ENCODE measurements around the gene TUT1. TPM values are rescaled to one million over a fixed set of nuclear protein-coding genes. Genes with fewer than 3 reads are reported as not detected.
A peak's percentile ranks its signal among the peaks of the same experiment; 100 is the strongest.

TUT1 gene
- polyA plus RNA-seq, 1 donor, result 18.7 TPM

- DNase-seq, result peak in 1 of 2 donors; percentile 70
- H3K9me3 ChIP-seq (ENCODE audit: control insufficient read depth, low read depth, low read length), result no peaks in the 10 kb centered on the region
- no peak overlapping the region for H3K4me3 ChIP-seq (ENCODE audit: low read length)
- peaks cover 62% of the 10 kb centered on the region for H3K4me1 ChIP-seq (ENCODE audit: control insufficient read depth, insufficient read depth, low read length)
- no peaks in the 10 kb centered on the region for H3K27me3 ChIP-seq (ENCODE audit: control insufficient read depth, insufficient read depth, low read length)
- peak overlapping the region; percentile 63 for H3K27ac ChIP-seq (ENCODE audit: low read length)
- WGBS (ENCODE audit: insufficient coverage, low lambda C conversion rate), result no CpG with 5 or more reads among the region's 13 CpGs
- peaks cover 41% of the 10 kb centered on the region for H3K36me3 ChIP-seq (ENCODE audit: control insufficient read depth, insufficient read depth, low read length)
These were observed 51.9 kb downstream of the TUT1 start for GRCh38 chr11:62539238-62539925.

- no CpG with 5 or more reads among the region's 19 CpGs for WGBS (ENCODE audit: insufficient coverage, low lambda C conversion rate)
- no peak for DNase-seq
- Histone ChIP-seq H3K27me3 (ENCODE audit: control insufficient read depth, insufficient read depth, low read length) (no peaks in the 10 kb centered on the region), H3K36me3 (ENCODE audit: control insufficient read depth, insufficient read depth, low read length) (peaks cover 48% of the 10 kb centered on the region), H3K4me1 (ENCODE audit: control insufficient read depth, insufficient read depth, low read length) (peaks cover 56% of the 10 kb centered on the region), H3K9me3 (ENCODE audit: control insufficient read depth, low read depth, low read length) (peaks cover under 1% of the 10 kb centered on the region), H3K27ac (ENCODE audit: low read length) (peak overlapping the region; percentile 51), H3K4me3 (ENCODE audit: low read length) (no peak overlapping the region)
These were observed 52.7 kb downstream of the TUT1 start for GRCh38 chr11:62538470-62539237.

DNA sequence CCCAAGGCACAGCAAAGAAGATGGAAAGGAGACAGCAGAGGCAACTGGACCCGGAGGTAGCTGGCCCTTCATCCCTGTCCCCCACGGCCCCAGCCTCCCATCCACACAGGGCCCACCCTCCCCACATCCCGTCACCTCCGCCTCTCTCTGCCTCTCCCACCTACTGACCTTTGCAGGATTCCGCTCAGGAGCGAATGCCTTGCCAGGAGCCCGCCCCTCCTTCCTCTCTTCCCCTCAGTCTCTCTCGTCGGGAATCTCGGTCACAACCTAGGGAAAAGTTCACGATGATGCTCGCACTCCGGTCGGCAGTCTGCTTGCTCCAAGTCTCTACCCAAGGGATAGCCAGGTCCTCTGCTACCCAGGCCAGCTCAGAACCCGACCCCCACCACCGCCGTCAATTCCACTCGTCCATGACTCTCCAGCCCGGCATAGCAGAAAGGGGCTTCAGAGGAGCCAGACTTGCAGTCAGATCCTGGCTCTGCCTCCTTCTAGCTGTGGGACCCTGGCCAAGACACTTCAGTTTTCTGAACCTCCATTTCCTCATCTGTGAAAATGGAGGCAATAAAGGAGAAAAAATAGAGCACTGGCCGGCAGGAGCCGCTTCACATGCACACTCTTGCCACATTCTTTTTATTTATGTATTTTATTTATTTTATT is 54.9 kb downstream of the TUT1 start:
- H3K9me3 ChIP-seq (ENCODE audit: control insufficient read depth, low read depth, low read length), result peaks cover 4% of the 10 kb centered on the region
- H3K27me3 ChIP-seq (ENCODE audit: control insufficient read depth, insufficient read depth, low read length), result no peaks in the 10 kb centered on the region
- WGBS (ENCODE audit: insufficient coverage, low lambda C conversion rate), result no CpG with 5 or more reads among the region's 21 CpGs
- H3K36me3 ChIP-seq (ENCODE audit: control insufficient read depth, insufficient read depth, low read length), result peaks cover 68% of the 10 kb centered on the region
- H3K4me3 ChIP-seq (ENCODE audit: low read length), result no peak overlapping the region
- no peak for DNase-seq
- H3K4me1 ChIP-seq (ENCODE audit: control insufficient read depth, insufficient read depth, low read length), result peaks cover 34% of the 10 kb centered on the region
- H3K27ac ChIP-seq (ENCODE audit: low read length), result no peak overlapping the region

DNA sequence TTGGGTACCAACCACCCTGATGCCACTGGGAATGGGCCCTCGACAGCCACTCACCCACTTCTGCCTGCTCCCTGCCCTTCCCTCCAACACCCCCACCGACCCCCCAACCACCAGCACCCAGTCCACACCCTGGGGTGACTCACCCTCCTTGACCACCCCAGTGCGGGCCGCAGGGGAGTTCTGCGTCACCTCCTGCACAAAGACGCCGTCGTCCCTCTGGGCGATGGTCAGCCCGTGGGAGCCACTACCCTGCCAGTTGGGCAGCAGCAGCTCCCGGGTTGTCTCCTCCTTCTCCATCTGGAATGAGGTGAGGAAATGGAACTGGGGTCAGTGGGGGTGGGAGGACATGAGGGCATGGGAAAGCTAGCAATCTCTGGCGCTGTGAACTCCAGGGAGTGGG is 55.5 kb downstream of the TUT1 start:
- H3K27ac ChIP-seq (ENCODE audit: low read length), result no peak overlapping the region
- WGBS (ENCODE audit: insufficient coverage, low lambda C conversion rate), result no CpG with 5 or more reads among the region's 12 CpGs
- no peaks in the 10 kb centered on the region for H3K27me3 ChIP-seq (ENCODE audit: control insufficient read depth, insufficient read depth, low read length)
- peaks cover 70% of the 10 kb centered on the region for H3K36me3 ChIP-seq (ENCODE audit: control insufficient read depth, insufficient read depth, low read length)
- peaks cover 4% of the 10 kb centered on the region for H3K9me3 ChIP-seq (ENCODE audit: control insufficient read depth, low read depth, low read length)
- H3K4me3 ChIP-seq (ENCODE audit: low read length), result no peak overlapping the region
- DNase-seq, result peak in 1 of 2 donors; percentile 22
- peaks cover 28% of the 10 kb centered on the region for H3K4me1 ChIP-seq (ENCODE audit: control insufficient read depth, insufficient read depth, low read length)

GRCh38 chr11:62534779-62535545 is 56.4 kb downstream of the TUT1 start:
- 100% methylated on average over 1 of the region's 19 CpGs for WGBS (ENCODE audit: insufficient coverage, low lambda C conversion rate)
- Histone ChIP-seq H3K27ac (ENCODE audit: low read length) (no peak overlapping the region), H3K27me3 (ENCODE audit: control insufficient read depth, insufficient read depth, low read length) (no peaks in the 10 kb centered on the region), H3K4me3 (ENCODE audit: low read length) (no peak overlapping the region), H3K36me3 (ENCODE audit: control insufficient read depth, insufficient read depth, low read length) (peaks cover 78% of the 10 kb centered on the region), H3K4me1 (ENCODE audit: control insufficient read depth, insufficient read depth, low read length) (peaks cover 19% of the 10 kb centered on the region), H3K9me3 (ENCODE audit: control insufficient read depth, low read depth, low read length) (peaks cover 4% of the 10 kb centered on the region)
- no peak for DNase-seq

GRCh38 chr11:62532096-62532495 is 59.2 kb downstream of the TUT1 start:
- 80% methylated on average over 1 of the region's 2 CpGs for WGBS (ENCODE audit: insufficient coverage, low lambda C conversion rate)
- no peak overlapping the region for H3K27ac ChIP-seq (ENCODE audit: low read length)
- peaks cover 85% of the 10 kb centered on the region for H3K36me3 ChIP-seq (ENCODE audit: control insufficient read depth, insufficient read depth, low read length)
- DNase-seq, result no peak
- no peaks in the 10 kb centered on the region for H3K4me1 ChIP-seq (ENCODE audit: control insufficient read depth, insufficient read depth, low read length)
- H3K9me3 ChIP-seq (ENCODE audit: control insufficient read depth, low read depth, low read length), result peaks cover 4% of the 10 kb centered on the region
- no peaks in the 10 kb centered on the region for H3K27me3 ChIP-seq (ENCODE audit: control insufficient read depth, insufficient read depth, low read length)
- H3K4me3 ChIP-seq (ENCODE audit: low read length), result no peak overlapping the region

Other genes starting within 250 kb of the TUT1 start
- gene SCGB1A1, start 172.5 kb downstream of the TUT1 start, polyA plus RNA-seq, result not detected
- gene AHNAK, start 44.7 kb downstream of the TUT1 start, polyA plus RNA-seq, result 134 TPM
- gene EEF1G, start 17.6 kb downstream of the TUT1 start, polyA plus RNA-seq, result 2,426 TPM
- 51.6 TPM for gene MTA2, start 10.3 kb upstream of the TUT1 start, polyA plus RNA-seq
- gene EML3, start 21.3 kb upstream of the TUT1 start, polyA plus RNA-seq, result 25.3 TPM
- 4.5 TPM for gene ROM1, start 21.7 kb upstream of the TUT1 start, polyA plus RNA-seq
- gene B3GAT3, start 30.5 kb upstream of the TUT1 start, polyA plus RNA-seq, result 40.0 TPM
- gene GANAB, start 55.1 kb upstream of the TUT1 start, polyA plus RNA-seq, result 272 TPM
- 15.2 TPM for gene INTS5, start 61.8 kb upstream of the TUT1 start, polyA plus RNA-seq
- gene C11orf98, start 73.7 kb upstream of the TUT1 start, polyA plus RNA-seq, result 60.4 TPM
- gene CSKMT, start 73.8 kb upstream of the TUT1 start, polyA plus RNA-seq, result 8.7 TPM
- 10.4 TPM for gene UQCC3, start 80.2 kb upstream of the TUT1 start, polyA plus RNA-seq
- 5.7 TPM for gene LBHD1, start 80.7 kb upstream of the TUT1 start, polyA plus RNA-seq
- 146 TPM for gene UBXN1, start 87.5 kb upstream of the TUT1 start, polyA plus RNA-seq
- gene LRRN4CL, start 98.0 kb upstream of the TUT1 start, polyA plus RNA-seq, result 2.9 TPM
- gene BSCL2, start 115.9 kb upstream of the TUT1 start, polyA plus RNA-seq, result 38.6 TPM
- gene GNG3, start 116.2 kb upstream of the TUT1 start, polyA plus RNA-seq, result 10.9 TPM
- gene HNRNPUL2, start 135.9 kb upstream of the TUT1 start, polyA plus RNA-seq, result 65.1 TPM
- 37.9 TPM for gene TTC9C, start 137.0 kb upstream of the TUT1 start, polyA plus RNA-seq
- gene ZBTB3, start 162.6 kb upstream of the TUT1 start, polyA plus RNA-seq, result 7.2 TPM
- 87.5 TPM for gene POLR2G, start 170.1 kb upstream of the TUT1 start, polyA plus RNA-seq
- gene TAF6L, start 179.9 kb upstream of the TUT1 start, polyA plus RNA-seq, result 28.5 TPM
- gene TMEM179B, start 195.9 kb upstream of the TUT1 start, polyA plus RNA-seq, result 69.5 TPM
- 18.4 TPM for gene TMEM223, start 200.5 kb upstream of the TUT1 start, polyA plus RNA-seq
- gene NXF1, start 213.9 kb upstream of the TUT1 start, polyA plus RNA-seq, result 89.3 TPM
- gene STX5, start 240.5 kb upstream of the TUT1 start, polyA plus RNA-seq, result 42.4 TPM
- 0.76 TPM for gene TEX54, start 241.3 kb upstream of the TUT1 start, polyA plus RNA-seq
- gene WDR74, start 248.1 kb upstream of the TUT1 start, polyA plus RNA-seq, result 38.4 TPM